Measurements from ENCODE around the gene OR10H1.

DNA sequence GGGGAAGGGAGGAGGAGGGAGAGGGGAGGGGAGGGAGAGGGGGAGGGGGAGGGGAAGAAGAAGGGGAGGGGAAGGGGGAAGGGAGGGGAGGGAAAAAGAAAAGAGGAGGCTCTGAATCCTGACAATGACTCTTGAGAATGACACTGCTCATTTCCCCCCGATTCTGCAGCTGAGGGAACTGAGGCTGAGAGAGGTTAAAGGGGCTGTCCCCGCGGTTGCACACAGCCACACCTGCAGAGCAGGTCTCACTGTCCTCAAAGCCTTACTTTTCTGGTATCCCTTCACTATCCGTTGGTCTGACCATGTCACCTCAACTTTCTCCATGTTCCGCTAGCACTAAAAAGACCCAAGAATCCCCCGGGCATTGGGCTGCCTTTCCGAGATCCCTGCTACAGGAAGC is 47.0 kb upstream of the OR10H1 start:
- TF ChIP-seq POLR2AphosphoS5 (IDR thresholded peaks at IDR 0.05; ENCODE audit: low read depth, low read length) (no peak), POLR2A (IDR thresholded peaks at IDR 0.05; ENCODE audit: low read depth, low read length) (no peak)
